MM.1S (cell line): Measurements from ENCODE around the gene PGA3.
"Not testable (repeated sequence)": the region's sequence is repeated elsewhere in the genome, so short reads cannot be mapped to it uniquely, and the experiment has no call there.

Experiments used
- EZH2 ChIP-seq: fragments of 300-600 bp; sonication (generic); optimal IDR thresholded peaks from 2 replicates; pipeline ENCODE3; 2017; ENCODE audit warnings: low read depth, mild to moderate bottlenecking, antibody characterized with exemption, low read length, mixed read lengths
- EZH2phosphoT487 ChIP-seq: fragments of 300-600 bp; sonication (generic); IDR thresholded peaks from 2 replicates; pipeline ENCODE4 v1.6.1; 2018; ENCODE audit warnings: antibody characterized with exemption, low read length
- TF ChIP-seq, protein P1 (sequence below): fragments of 300-600 bp; sonication (generic); IDR thresholded peaks from 2 replicates; pipeline ENCODE4 v1.5.1; 2016; ENCODE audit warnings: antibody characterized with exemption, low read length, mixed read lengths

DNA sequence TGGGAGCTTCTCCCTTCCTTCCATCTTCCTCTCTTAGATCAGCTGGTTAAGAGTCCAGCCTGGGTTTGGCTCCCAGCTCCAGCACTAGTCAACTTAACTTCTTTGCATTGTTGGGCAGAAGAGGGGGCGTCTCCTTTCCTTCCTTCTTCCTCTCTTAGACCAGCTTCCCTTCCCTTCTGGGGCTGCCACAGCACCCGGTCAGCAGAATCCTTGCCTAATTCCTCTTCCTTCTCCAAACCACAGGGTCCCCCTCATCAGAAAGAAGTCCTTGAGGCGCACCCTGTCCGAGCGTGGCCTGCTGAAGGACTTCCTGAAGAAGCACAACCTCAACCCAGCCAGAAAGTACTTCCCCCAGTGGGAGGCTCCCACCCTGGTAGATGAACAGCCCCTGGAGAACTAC, 38.2 kb downstream of the PGA3 start:
- TF ChIP-seq, protein P1, sequence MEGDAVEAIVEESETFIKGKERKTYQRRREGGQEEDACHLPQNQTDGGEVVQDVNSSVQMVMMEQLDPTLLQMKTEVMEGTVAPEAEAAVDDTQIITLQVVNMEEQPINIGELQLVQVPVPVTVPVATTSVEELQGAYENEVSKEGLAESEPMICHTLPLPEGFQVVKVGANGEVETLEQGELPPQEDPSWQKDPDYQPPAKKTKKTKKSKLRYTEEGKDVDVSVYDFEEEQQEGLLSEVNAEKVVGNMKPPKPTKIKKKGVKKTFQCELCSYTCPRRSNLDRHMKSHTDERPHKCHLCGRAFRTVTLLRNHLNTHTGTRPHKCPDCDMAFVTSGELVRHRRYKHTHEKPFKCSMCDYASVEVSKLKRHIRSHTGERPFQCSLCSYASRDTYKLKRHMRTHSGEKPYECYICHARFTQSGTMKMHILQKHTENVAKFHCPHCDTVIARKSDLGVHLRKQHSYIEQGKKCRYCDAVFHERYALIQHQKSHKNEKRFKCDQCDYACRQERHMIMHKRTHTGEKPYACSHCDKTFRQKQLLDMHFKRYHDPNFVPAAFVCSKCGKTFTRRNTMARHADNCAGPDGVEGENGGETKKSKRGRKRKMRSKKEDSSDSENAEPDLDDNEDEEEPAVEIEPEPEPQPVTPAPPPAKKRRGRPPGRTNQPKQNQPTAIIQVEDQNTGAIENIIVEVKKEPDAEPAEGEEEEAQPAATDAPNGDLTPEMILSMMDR = not testable (repeated sequence)
- not testable (repeated sequence) for TF ChIP-seq EZH2phosphoT487, EZH2
